AG09309 (cell line): ENCODE measurements around the gene CLEC9A.

Experiments used
- DNase-seq: peaks from one replicate; pipeline ENCODE4 v3.0.0-alpha.2; 2010; ENCODE audit warnings: low read depth
- H3K4me3 ChIP-seq: 2 replicates; pipeline ENCODE4 v1.5.1; 2011; ENCODE audit warnings: mild to moderate bottlenecking, low read depth, low read length, moderate library complexity; ENCODE audit not compliant: control insufficient read depth
- TF ChIP-seq, protein P1 (sequence below): IDR thresholded peaks from 2 replicates; pipeline ENCODE4 v1.5.1; 2011; ENCODE audit warnings: mild to moderate bottlenecking, low read depth, low read length, inconsistent platforms; ENCODE audit not compliant: insufficient read depth, control insufficient read depth; ENCODE audit errors: missing control alignments

Gene CLEC9A

GRCh38 chr12:10030446-10030845 lies at the start of gene CLEC9A:
Gene CLEC9A, plus strand, starts transcription at chr12:10030682. Its CDS starts 22,006 bp downstream, at chr12:10052688.
- H3K4me3 ChIP-seq, result no peak within 1 kb of the TSS
- TF ChIP-seq, protein P1, sequence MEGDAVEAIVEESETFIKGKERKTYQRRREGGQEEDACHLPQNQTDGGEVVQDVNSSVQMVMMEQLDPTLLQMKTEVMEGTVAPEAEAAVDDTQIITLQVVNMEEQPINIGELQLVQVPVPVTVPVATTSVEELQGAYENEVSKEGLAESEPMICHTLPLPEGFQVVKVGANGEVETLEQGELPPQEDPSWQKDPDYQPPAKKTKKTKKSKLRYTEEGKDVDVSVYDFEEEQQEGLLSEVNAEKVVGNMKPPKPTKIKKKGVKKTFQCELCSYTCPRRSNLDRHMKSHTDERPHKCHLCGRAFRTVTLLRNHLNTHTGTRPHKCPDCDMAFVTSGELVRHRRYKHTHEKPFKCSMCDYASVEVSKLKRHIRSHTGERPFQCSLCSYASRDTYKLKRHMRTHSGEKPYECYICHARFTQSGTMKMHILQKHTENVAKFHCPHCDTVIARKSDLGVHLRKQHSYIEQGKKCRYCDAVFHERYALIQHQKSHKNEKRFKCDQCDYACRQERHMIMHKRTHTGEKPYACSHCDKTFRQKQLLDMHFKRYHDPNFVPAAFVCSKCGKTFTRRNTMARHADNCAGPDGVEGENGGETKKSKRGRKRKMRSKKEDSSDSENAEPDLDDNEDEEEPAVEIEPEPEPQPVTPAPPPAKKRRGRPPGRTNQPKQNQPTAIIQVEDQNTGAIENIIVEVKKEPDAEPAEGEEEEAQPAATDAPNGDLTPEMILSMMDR, result no peak
- no peak for DNase-seq

GRCh38 chr12:9991876-9992275 lies 38.6 kb upstream of the CLEC9A start:
- DNase-seq, result no peak
- TF ChIP-seq, protein P1, result no peak
- H3K4me3 ChIP-seq, result no peak overlapping the region

- TF ChIP-seq, protein P1, result no peak
- no peak for DNase-seq
- no peak overlapping the region for H3K4me3 ChIP-seq
Measured at GRCh38 chr12:9992296-9992695, 38.2 kb upstream of the CLEC9A start.

DNA sequence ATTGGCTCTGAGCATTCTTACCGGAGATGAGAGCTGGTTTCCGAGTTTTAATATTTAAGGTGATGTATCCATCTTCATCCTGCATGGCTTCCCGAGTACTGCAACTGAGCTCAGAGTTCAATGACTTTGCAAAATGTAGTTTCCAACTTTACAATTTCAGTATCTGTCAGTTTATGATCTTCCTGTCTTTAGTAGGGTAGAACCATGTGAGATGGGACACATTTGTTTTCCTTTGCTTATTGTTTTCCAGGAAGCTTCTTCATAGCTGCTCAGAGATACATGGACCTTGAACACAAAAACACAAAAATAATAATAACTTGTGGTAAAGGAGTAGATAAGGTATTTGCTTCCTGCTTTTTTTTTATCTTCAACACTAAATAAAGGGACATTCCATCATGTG lies 31.5 kb upstream of the CLEC9A start, which contains the start of gene CLEC1B:
TSS of gene CLEC1B (minus strand) at position 106 of the 400 bp plus-strand sequence. CDS start at position 85, 21 bp downstream.
- TF ChIP-seq, protein P1, result no peak
- DNase-seq, result no peak
- H3K4me3 ChIP-seq, result no peak within 1 kb of the TSS

DNA sequence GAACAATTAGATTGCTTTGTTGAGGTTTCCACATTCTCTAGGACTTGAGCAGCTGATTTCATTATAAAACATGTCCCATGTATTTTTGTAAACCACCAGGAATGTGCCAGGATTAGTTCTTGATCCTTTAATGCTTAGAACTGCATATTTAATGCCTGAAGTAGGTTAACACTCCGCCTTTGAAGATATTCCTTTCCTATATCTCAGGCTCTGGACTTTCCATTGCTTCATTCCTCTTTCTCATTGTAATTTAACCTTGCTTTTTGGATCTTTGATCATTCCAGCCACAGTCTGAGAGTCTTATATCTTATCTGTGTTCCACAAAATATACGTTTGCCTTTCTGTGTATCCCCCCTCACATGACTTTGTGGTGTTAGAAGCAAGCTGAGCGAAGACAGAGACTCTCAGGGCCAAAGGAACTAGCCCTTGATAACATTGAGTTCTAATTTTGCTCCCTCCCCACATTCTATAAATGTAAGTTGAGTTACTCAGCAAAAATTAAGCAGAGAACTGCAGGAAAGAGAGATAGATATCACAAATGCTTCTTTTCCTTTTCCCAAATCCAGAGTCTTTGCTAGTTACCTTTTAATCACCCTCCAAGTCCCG lies 29.2 kb upstream of the CLEC9A start:
- no peak overlapping the region for H3K4me3 ChIP-seq
- no peak for DNase-seq
- TF ChIP-seq, protein P1, result no peak

- TF ChIP-seq, protein P1, result no peak
- no peak for DNase-seq
- no peak overlapping the region for H3K4me3 ChIP-seq
Measured at GRCh38 chr12:10012630-10013330, 17.7 kb upstream of the CLEC9A start.
